ENCODE results near the gene TLX1. TPM values are rescaled to one million over a fixed set of nuclear protein-coding genes. Genes with fewer than 3 reads are reported as not detected.

The TLX1 gene
- not detected in 2 replicates for total RNA-seq

GRCh38 chr10:101130984-101131961 is at the start of gene TLX1:
TLX1 (plus strand) TSS chr10:101131300; CDS start chr10:101131542, 242 bp downstream.

Other genes starting within 250 kb of the TLX1 start
- gene SLF2, start 218.3 kb upstream of the TLX1 start, total RNA-seq, result 30.9 and 52.0 TPM in 2 replicates
- gene SEMA4G, start 161.8 kb upstream of the TLX1 start, total RNA-seq, result 0.59 and 1.1 TPM in 2 replicates
- 58.5 and 66.1 TPM in 2 replicates for gene MRPL43, start 143.8 kb upstream of the TLX1 start, total RNA-seq
- gene TWNK, start 143.8 kb upstream of the TLX1 start, total RNA-seq, result 5.5 and 7.6 TPM in 2 replicates
- 89.3 and 94.1 TPM in 2 replicates for gene LZTS2, start 131.5 kb upstream of the TLX1 start, total RNA-seq
- 0.37 and 0.98 TPM in 2 replicates for gene PDZD7, start 100.2 kb upstream of the TLX1 start, total RNA-seq
- 108 and 110 TPM in 2 replicates for gene SFXN3, start 100.1 kb upstream of the TLX1 start, total RNA-seq
- gene KAZALD1, start 69.3 kb upstream of the TLX1 start, total RNA-seq, result 4.8 and 11.9 TPM in 2 replicates
- not detected in 2 replicates for gene LBX1, start 98.2 kb downstream of the TLX1 start, total RNA-seq
- gene BTRC, start 222.9 kb downstream of the TLX1 start, total RNA-seq, result 9.2 and 10.0 TPM in 2 replicates